Measurements from ENCODE around the gene HLA-DRA.
A peak's percentile ranks its signal among the peaks of the same experiment; 100 is the strongest.

The HLA-DRA gene

GRCh38 chr6:32410906-32411305 is 28.8 kb upstream of the HLA-DRA start:
- TF ChIP-seq CTCF (IDR thresholded peaks at IDR 0.05), result no peak
- DNase-seq, result no peak
- Histone ChIP-seq H3K27ac (no peak overlapping the region), H3K9me3 (no peaks in the 10 kb centered on the region), H3K4me1 (peaks cover 0 to 4% (median 2%) of the 10 kb centered on the region in 4 donors), H3K36me3 (no peaks in the 10 kb centered on the region), H3K27me3 (peaks cover 0 to 60% of the 10 kb centered on the region in 2 donors), H3K4me3 (no peak overlapping the region)
- intact Hi-C loops (cut with DNase I; ENCODE audit: low total_unique reads), result loop anchor here (5.0 kb wide), 1 partner anchor 291 kb away; no protein-coding TSS in a partner anchor

- Histone ChIP-seq H3K4me1 (peaks cover 0 to 8% (median 3%) of the 10 kb centered on the region in 4 donors), H3K9me3 (no peaks in the 10 kb centered on the region), H3K36me3 (no peaks in the 10 kb centered on the region), H3K4me3 (no peak overlapping the region), H3K27ac (no peak overlapping the region), H3K27me3 (peaks cover 0 to 63% of the 10 kb centered on the region in 2 donors)
- no peak for DNase-seq
- no peak for TF ChIP-seq CTCF (IDR thresholded peaks at IDR 0.05)
- intact Hi-C loops (cut with DNase I; ENCODE audit: low total_unique reads), result loop anchor here (5.0 kb wide), 1 partner anchor 291 kb away; no protein-coding TSS in a partner anchor
Observed at GRCh38 chr6:32411566-32412327, 27.9 kb upstream of the HLA-DRA start.

GRCh38 chr6:32413427-32414047 is 26.1 kb upstream of the HLA-DRA start:
- TF ChIP-seq CTCF (IDR thresholded peaks at IDR 0.05), result peak; percentile 77 to 94
- Histone ChIP-seq H3K27me3 (peaks cover 0 to 58% of the 10 kb centered on the region in 2 donors), H3K4me1 (peaks cover 0 to 8% (median 3%) of the 10 kb centered on the region in 4 donors), H3K27ac (no peak overlapping the region), H3K4me3 (no peak overlapping the region), H3K9me3 (no peaks in the 10 kb centered on the region), H3K36me3 (no peaks in the 10 kb centered on the region)
- intact Hi-C loops (cut with DNase I; ENCODE audit: low total_unique reads), result loop anchor here (5.0 kb wide), 1 partner anchor 289 kb away; no protein-coding TSS in a partner anchor
- peak; percentile 71 to 74 for DNase-seq

- peaks cover 0 to 63% of the 10 kb centered on the region in 2 donors for H3K27me3 ChIP-seq
- H3K27ac ChIP-seq, result no peak overlapping the region
- H3K4me3 ChIP-seq, result peak overlapping the region in 1 of 2 donors; percentile 12
- TF ChIP-seq CTCF (IDR thresholded peaks at IDR 0.05), result peak; percentile 94 to 99
- H3K36me3 ChIP-seq, result no peaks in the 10 kb centered on the region
- intact Hi-C loops (cut with DNase I; ENCODE audit: low total_unique reads), result no loop called here
- DNase-seq, result peak; percentile 75 to 83
- H3K9me3 ChIP-seq, result no peaks in the 10 kb centered on the region
- H3K4me1 ChIP-seq, result peaks cover 0 to 8% (median 3%) of the 10 kb centered on the region in 4 donors
Observed at GRCh38 chr6:32415521-32416019, 24.1 kb upstream of the HLA-DRA start.

GRCh38 chr6:32416036-32416435 is 23.7 kb upstream of the HLA-DRA start:
- Histone ChIP-seq H3K4me1 (peaks cover 0 to 8% (median 3%) of the 10 kb centered on the region in 4 donors), H3K9me3 (no peaks in the 10 kb centered on the region), H3K36me3 (no peaks in the 10 kb centered on the region), H3K27ac (no peak overlapping the region), H3K4me3 (no peak overlapping the region), H3K27me3 (peaks cover 0 to 63% of the 10 kb centered on the region in 2 donors)
- intact Hi-C loops (cut with DNase I; ENCODE audit: low total_unique reads), result no loop called here
- no peak for TF ChIP-seq CTCF (IDR thresholded peaks at IDR 0.05)
- no peak for DNase-seq
